Lower lobe of right lung (tissue), 2 donors: ENCODE measurements around the gene DALRD3. TPM values are rescaled to one million over a fixed set of nuclear protein-coding genes. Genes with fewer than 3 reads are reported as not detected.

Experiments used
- ATAC-seq, 2 donors: fragments of 200-7000 bp; cut with Tn5 transposase; one replicate each; pipeline ENCODE4 v1.9.1; 2020 to 2022; ENCODE audit warnings: mild to moderate bottlenecking in 2 of 2, moderate library complexity in 2 of 2
- DNase-seq: peaks from one replicate; pipeline ENCODE4 v3.0.0-alpha.2; 2020
- H3K27ac ChIP-seq: fragments of 200-600 bp; one replicate; pipeline ENCODE4 v1.8.0; 2022
- H3K27me3 ChIP-seq: fragments of 200-600 bp; one replicate; pipeline ENCODE4 v1.8.0; 2022; ENCODE audit warnings: low read depth
- H3K36me3 ChIP-seq: fragments of 200-600 bp; one replicate; pipeline ENCODE4 v1.8.0; 2022; ENCODE audit warnings: mild to moderate bottlenecking
- H3K4me1 ChIP-seq: fragments of 200-600 bp; one replicate; pipeline ENCODE4 v1.8.0; 2022
- H3K4me3 ChIP-seq: fragments of 200-600 bp; one replicate; pipeline ENCODE4 v1.8.0; 2022; ENCODE audit warnings: mild to moderate bottlenecking
- H3K9me3 ChIP-seq: fragments of 200-600 bp; one replicate; pipeline ENCODE4 v1.8.0; 2022
- intact Hi-C: fragments of 100-400 bp; cut with DNase I; formaldehyde crosslinking; loops from one replicate; pipeline ENCODE4 v1.11.0; 2022
- total RNA-seq: library from RNA; stranded (reverse); fragmentation: NEBNext Ultra II Directional; extraction: Animal tissue kit (Norgen Biotek cat#: 25700); gene quantifications from one replicate; pipeline ENCODE4 v1.2.1, GENCODE V29; 2021
- TF ChIP-seq, protein P1 (sequence below): fragments of 200-600 bp; IDR thresholded peaks from one replicate; pipeline ENCODE4 v1.8.0; 2022; ENCODE audit warnings: antibody characterized with exemption, mild to moderate bottlenecking
- donor health status: DM: no; HTN: yes; CAD: no; lungs with severe emphysema.

Gene DALRD3
- total RNA-seq, 1 donor from 2014 or later = 28.1 TPM

DNA sequence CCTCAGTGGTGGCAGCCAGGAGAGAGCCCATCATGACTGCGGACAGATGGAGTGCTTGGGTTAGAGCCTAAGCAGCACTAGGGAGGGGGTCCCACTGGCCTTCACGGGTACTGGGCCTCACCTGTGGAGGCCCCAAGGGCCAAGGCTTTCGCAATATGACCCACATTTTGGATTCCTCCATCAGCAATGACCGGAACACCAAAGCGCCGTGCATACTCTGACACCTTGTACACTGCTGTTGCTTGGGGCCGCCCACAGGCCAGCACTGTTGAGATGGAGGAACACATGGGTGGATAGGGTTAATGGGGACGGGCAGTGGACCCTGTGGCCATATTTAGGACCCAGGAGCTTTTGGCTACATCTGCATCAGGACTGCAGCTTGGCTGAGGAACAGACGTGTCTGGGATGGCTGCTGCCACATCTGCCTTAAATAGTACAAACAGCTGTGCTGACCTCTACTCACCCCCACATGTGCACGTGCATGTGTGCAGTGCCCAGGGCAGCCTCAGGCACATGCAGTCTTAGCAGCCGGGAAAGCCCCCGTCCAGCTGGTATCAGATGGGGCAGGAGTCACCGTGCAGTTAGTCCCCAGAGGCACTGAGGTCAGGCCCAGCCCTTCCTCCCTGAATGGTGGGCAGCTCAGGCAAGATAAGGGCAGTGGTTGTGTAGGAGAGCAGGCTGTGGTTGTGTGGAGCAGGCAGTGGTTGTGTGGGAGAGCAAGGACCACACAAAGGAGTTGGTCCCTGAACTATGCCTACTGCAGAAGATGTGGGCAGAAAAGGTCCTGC lies 6.8 kb upstream of the DALRD3 start:
- Histone ChIP-seq H3K27me3 (no peaks in the 10 kb centered on the region), H3K4me1 (peaks cover 34% of the 10 kb centered on the region), H3K9me3 (no peaks in the 10 kb centered on the region), H3K27ac (no peak overlapping the region), H3K4me3 (no peak overlapping the region), H3K36me3 (peaks cover 48% of the 10 kb centered on the region)
- DNase-seq = no peak
- no peak for ATAC-seq
- TF ChIP-seq, protein P1, sequence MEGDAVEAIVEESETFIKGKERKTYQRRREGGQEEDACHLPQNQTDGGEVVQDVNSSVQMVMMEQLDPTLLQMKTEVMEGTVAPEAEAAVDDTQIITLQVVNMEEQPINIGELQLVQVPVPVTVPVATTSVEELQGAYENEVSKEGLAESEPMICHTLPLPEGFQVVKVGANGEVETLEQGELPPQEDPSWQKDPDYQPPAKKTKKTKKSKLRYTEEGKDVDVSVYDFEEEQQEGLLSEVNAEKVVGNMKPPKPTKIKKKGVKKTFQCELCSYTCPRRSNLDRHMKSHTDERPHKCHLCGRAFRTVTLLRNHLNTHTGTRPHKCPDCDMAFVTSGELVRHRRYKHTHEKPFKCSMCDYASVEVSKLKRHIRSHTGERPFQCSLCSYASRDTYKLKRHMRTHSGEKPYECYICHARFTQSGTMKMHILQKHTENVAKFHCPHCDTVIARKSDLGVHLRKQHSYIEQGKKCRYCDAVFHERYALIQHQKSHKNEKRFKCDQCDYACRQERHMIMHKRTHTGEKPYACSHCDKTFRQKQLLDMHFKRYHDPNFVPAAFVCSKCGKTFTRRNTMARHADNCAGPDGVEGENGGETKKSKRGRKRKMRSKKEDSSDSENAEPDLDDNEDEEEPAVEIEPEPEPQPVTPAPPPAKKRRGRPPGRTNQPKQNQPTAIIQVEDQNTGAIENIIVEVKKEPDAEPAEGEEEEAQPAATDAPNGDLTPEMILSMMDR = no peak
- intact Hi-C loops = no loop called here

DNA sequence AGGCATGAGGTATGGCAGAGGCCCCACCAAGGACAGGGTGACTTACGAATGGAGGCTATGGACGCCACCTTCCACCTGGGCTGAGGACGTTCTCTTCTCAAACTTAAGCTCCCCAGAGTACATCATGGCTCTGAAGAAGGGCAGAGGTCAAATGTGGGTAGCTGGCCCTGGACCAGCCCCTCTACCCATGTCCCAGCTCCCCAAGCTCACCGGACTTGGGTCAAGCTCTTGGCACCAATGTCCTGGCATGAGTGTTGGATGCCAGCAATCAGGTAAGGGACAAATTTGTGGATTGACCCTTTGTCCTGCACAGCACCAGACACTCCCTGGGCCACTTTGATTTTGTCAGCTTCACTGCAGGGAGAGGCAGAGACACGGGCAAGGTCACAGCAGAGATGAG lies 6.1 kb upstream of the DALRD3 start:
- H3K4me1 ChIP-seq = peaks cover 41% of the 10 kb centered on the region
- intact Hi-C loops = no loop called here
- peaks cover 42% of the 10 kb centered on the region for H3K36me3 ChIP-seq

GRCh38 chr3:49023775-49024174 lies 5.4 kb upstream of the DALRD3 start:
- no peak for DNase-seq
- H3K4me1 ChIP-seq = peaks cover 45% of the 10 kb centered on the region
- intact Hi-C loops = no loop called here

More for the DNA sequence above, 6.1 kb upstream of the DALRD3 start:
- DNase-seq = no peak
- Histone ChIP-seq H3K27ac (no peak overlapping the region), H3K9me3 (no peaks in the 10 kb centered on the region), H3K4me3 (no peak overlapping the region), H3K27me3 (no peaks in the 10 kb centered on the region)
- TF ChIP-seq, protein P1 = no peak
- ATAC-seq = no peak

GRCh38 chr3:49022688-49023171 lies 4.3 kb upstream of the DALRD3 start:
- TF ChIP-seq, protein P1 = no peak
- H3K27me3 ChIP-seq = no peaks in the 10 kb centered on the region
- ATAC-seq (no peak), DNase-seq (peak; percentile 51)
- H3K27ac ChIP-seq = peak overlapping the region; percentile 100
- H3K9me3 ChIP-seq = no peaks in the 10 kb centered on the region
- peaks cover 43% of the 10 kb centered on the region for H3K4me1 ChIP-seq
- H3K36me3 ChIP-seq = peaks cover 42% of the 10 kb centered on the region
- H3K4me3 ChIP-seq = peak overlapping the region; percentile 93
- intact Hi-C loops = no loop called here

More at GRCh38 chr3:49023775-49024174, 5.4 kb upstream of the DALRD3 start:
- Histone ChIP-seq H3K4me3 (no peak overlapping the region), H3K9me3 (no peaks in the 10 kb centered on the region), H3K27ac (no peak overlapping the region), H3K27me3 (no peaks in the 10 kb centered on the region), H3K36me3 (peaks cover 42% of the 10 kb centered on the region)
- TF ChIP-seq, protein P1 = no peak
- ATAC-seq = no peak

- H3K27ac ChIP-seq = peak within 1 kb of the TSS; percentile 100
- DNase-seq = peak; percentile 96
- peaks cover 50% of the 10 kb centered on the region for H3K4me1 ChIP-seq
- no peaks in the 10 kb centered on the region for H3K27me3 ChIP-seq
- H3K4me3 ChIP-seq = peak within 1 kb of the TSS; percentile 93
- intact Hi-C loops = no loop called here
- peak; percentile 91 to 94 for ATAC-seq
- peaks cover 42% of the 10 kb centered on the region for H3K36me3 ChIP-seq
- H3K9me3 ChIP-seq = no peaks in the 10 kb centered on the region
- TF ChIP-seq, protein P1 = peak; percentile 98
These were observed 3.7 kb upstream of the DALRD3 start, which contains the start of gene NDUFAF3 for GRCh38 chr3:49021813-49022687. Gene NDUFAF3 (plus strand): TSS chr3:49022121. CDS start chr3:49022145, 24 bp downstream.
